ENCODE measurements around the gene RMC1. TPM values are rescaled to one million over a fixed set of nuclear protein-coding genes. Genes with fewer than 3 reads are reported as not detected.
A peak's percentile ranks its signal among the peaks of the same experiment; 100 is the strongest.
"Not testable (repeated sequence)": the region's sequence is repeated elsewhere in the genome, so short reads cannot be mapped to it uniquely, and the experiment has no call there.

Gene RMC1
- total and polyA plus RNA-seq, 2 donors from 2014 or later, result 25.9 to 40.4 TPM

DNA sequence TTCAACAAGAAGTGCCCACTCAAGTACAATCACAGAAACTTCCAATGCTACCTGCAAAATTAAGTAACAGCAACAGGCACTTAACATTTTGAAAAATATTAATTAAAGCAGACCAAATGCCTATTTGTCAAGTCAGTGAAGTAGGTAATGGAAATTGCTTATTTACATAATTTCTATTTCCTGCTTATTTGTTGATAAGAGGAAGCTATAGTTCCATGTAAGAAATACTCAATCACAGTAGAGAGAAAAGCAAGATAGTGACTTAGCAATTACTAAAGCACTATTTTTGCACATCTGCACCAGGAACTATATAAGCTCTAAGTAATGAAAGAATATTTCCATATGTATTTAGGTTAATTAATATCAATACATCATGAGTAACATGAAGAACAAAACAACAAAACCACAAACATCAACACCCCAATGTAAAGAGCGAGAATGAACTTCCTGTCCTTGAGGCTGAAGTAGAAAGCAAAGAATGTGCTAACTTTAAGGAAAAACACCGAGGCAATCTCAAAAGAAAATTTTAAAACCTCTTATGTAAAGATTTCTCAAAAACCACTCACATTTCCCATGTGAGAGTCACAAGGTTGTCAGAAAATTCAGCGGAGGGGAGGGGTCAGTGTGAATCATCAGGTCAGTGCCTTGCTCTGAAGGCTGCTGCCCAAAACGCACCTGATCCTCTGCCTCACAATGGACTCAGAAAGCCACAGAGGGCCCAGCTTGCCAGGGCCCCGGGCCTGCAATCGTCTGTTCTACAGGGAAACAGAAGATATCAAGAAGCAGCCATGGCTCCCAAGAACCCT is 70.5 kb downstream of the RMC1 start:
- Histone ChIP-seq H3K9me3 (ENCODE audit: control insufficient read depth in 2 of 3, insufficient read depth in 1 of 3, low read length in 3 of 3) (no peaks in the 10 kb centered on the region), H3K27ac (ENCODE audit: low read depth in 2 of 2, low read length in 2 of 2) (peak overlapping the region in 1 of 2 donors; percentile 69), H3K36me3 (ENCODE audit: control insufficient read depth in 2 of 3, insufficient read depth in 3 of 3, low read length in 3 of 3) (peaks cover 0 to 5% (median under 1%) of the 10 kb centered on the region in 3 donors), H3K4me1 (ENCODE audit: control insufficient read depth in 2 of 3, insufficient read depth in 2 of 3, low read depth in 1 of 3, low read length in 3 of 3) (peaks cover 0 to 6% (median 0%) of the 10 kb centered on the region in 3 donors), H3K27me3 (ENCODE audit: control insufficient read depth, insufficient read depth, low read length) (no peaks in the 10 kb centered on the region), H3K4me3 (ENCODE audit: low read length in 3 of 3) (no peak overlapping the region), H3K9ac (ENCODE audit: low read length in 3 of 3) (no peak overlapping the region)
- intact Hi-C loops (cut with DNase I), result no loop called here
- FAIRE-seq (no peak), DNase-seq (no peak)
- TF ChIP-seq, protein P1, sequence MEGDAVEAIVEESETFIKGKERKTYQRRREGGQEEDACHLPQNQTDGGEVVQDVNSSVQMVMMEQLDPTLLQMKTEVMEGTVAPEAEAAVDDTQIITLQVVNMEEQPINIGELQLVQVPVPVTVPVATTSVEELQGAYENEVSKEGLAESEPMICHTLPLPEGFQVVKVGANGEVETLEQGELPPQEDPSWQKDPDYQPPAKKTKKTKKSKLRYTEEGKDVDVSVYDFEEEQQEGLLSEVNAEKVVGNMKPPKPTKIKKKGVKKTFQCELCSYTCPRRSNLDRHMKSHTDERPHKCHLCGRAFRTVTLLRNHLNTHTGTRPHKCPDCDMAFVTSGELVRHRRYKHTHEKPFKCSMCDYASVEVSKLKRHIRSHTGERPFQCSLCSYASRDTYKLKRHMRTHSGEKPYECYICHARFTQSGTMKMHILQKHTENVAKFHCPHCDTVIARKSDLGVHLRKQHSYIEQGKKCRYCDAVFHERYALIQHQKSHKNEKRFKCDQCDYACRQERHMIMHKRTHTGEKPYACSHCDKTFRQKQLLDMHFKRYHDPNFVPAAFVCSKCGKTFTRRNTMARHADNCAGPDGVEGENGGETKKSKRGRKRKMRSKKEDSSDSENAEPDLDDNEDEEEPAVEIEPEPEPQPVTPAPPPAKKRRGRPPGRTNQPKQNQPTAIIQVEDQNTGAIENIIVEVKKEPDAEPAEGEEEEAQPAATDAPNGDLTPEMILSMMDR (IDR thresholded peaks at IDR 0.05; ENCODE audit: borderline replicate concordance, extremely low read depth, insufficient read depth), result no peak

DNA sequence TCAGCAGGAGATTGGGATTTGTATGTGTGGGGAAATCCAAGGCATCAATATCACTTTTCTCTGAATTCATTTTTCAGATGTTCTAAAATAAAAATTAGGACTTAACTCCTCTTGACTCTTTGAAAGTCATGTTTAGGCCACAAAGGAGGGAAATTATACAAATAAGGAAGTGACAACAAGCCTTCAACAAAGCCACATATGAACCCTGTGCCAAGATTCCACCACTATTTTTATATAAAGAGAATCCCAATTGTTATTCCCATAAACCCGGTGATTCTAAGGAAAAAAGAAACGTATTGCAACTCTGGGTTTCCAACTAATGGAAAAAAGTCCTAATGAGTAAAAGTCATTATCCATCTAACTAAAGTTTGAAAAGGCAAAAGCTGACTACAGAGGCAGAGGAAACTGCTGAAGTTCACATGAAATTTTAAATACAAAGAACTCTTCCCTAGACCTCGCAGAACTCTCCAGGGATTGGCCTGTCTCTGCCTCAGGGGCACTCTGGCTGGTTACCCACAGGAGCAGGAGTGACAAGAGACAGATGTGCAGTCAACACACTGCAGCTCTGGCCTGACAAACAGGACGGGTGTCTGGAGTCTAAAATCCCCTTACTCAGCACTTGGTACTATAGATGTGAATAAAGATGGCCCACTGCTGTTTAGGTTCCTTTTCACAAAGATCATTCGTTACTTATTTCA is 71.4 kb downstream of the RMC1 start:
- TF ChIP-seq, protein P1 (IDR thresholded peaks at IDR 0.05; ENCODE audit: borderline replicate concordance, extremely low read depth, insufficient read depth), result no peak
- intact Hi-C loops (cut with DNase I), result no loop called here
- FAIRE-seq, result no peak
- peak overlapping the region in 1 of 2 donors; percentile 69 for H3K27ac ChIP-seq (ENCODE audit: low read depth in 2 of 2, low read length in 2 of 2)
- H3K36me3 ChIP-seq (ENCODE audit: control insufficient read depth in 2 of 3, insufficient read depth in 3 of 3, low read length in 3 of 3), result peaks cover 0 to 4% (median 0%) of the 10 kb centered on the region in 3 donors
- H3K4me3 ChIP-seq (ENCODE audit: low read length in 3 of 3), result no peak overlapping the region
- peaks cover 0 to 6% (median 0%) of the 10 kb centered on the region in 3 donors for H3K4me1 ChIP-seq (ENCODE audit: control insufficient read depth in 2 of 3, insufficient read depth in 2 of 3, low read depth in 1 of 3, low read length in 3 of 3)
- no peaks in the 10 kb centered on the region for H3K9me3 ChIP-seq (ENCODE audit: control insufficient read depth in 2 of 3, insufficient read depth in 1 of 3, low read length in 3 of 3)
- no peak overlapping the region for H3K9ac ChIP-seq (ENCODE audit: low read length in 3 of 3)
- no peak for DNase-seq
- no peaks in the 10 kb centered on the region for H3K27me3 ChIP-seq (ENCODE audit: control insufficient read depth, insufficient read depth, low read length)

DNA sequence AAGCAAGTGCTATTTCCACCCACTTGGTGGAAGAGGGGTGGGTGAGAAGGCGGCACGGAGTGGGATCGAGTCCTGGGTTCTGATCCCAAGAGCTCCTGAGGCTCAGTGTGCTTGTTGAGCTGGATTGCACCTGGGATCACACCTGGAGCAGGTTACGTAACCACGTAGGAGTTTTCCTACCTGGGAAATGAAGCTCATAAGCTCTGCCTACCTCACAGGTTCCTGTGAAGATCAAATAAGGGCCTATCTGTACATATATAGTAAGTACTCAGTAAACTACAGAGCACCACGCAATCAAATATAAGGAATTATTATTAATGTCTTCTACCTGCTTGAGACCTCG is 72.0 kb downstream of the RMC1 start:
- TF ChIP-seq, protein P1 (IDR thresholded peaks at IDR 0.05; ENCODE audit: borderline replicate concordance, extremely low read depth, insufficient read depth), result no peak
- no peak overlapping the region for H3K4me3 ChIP-seq (ENCODE audit: low read length in 3 of 3)
- no peaks in the 10 kb centered on the region for H3K27me3 ChIP-seq (ENCODE audit: control insufficient read depth, insufficient read depth, low read length)
- H3K4me1 ChIP-seq (ENCODE audit: control insufficient read depth in 2 of 3, insufficient read depth in 2 of 3, low read depth in 1 of 3, low read length in 3 of 3), result peaks cover 0 to 6% (median 0%) of the 10 kb centered on the region in 3 donors
- no peaks in the 10 kb centered on the region for H3K9me3 ChIP-seq (ENCODE audit: control insufficient read depth in 2 of 3, insufficient read depth in 1 of 3, low read length in 3 of 3)
- no peak overlapping the region for H3K27ac ChIP-seq (ENCODE audit: low read depth in 2 of 2, low read length in 2 of 2)
- FAIRE-seq, result no peak
- DNase-seq, result no peak
- H3K9ac ChIP-seq (ENCODE audit: low read length in 3 of 3), result no peak overlapping the region
- H3K36me3 ChIP-seq (ENCODE audit: control insufficient read depth in 2 of 3, insufficient read depth in 3 of 3, low read length in 3 of 3), result peaks cover 0 to 3% (median 0%) of the 10 kb centered on the region in 3 donors
- intact Hi-C loops (cut with DNase I), result no loop called here

DNA sequence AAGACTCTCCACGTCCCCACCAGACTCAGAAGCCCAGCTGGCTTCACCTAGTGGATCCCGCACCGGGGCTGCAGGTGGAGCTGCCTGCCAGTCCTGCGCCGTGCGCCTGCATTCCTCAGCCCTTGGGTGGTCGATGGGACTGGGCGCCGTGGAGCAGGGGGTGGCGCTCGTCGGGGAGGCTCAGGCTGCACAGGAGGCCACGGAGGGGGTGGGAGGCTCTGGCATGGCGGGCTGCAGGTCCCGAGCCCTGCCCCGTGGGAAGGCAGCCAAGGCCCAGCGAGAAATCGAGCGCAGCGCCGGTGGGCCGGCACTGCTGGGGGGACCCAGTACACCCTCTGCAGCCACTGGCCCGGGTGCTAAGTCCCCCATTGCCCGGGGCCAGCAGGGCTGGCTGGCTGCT is 74.2 kb downstream of the RMC1 start:
- H3K27me3 ChIP-seq (ENCODE audit: control insufficient read depth, insufficient read depth, low read length); FAIRE-seq; H3K36me3 ChIP-seq (ENCODE audit: control insufficient read depth in 2 of 3, insufficient read depth in 3 of 3, low read length in 3 of 3); H3K9ac ChIP-seq (ENCODE audit: low read length in 3 of 3); H3K9me3 ChIP-seq (ENCODE audit: control insufficient read depth in 2 of 3, insufficient read depth in 1 of 3, low read length in 3 of 3); H3K4me3 ChIP-seq (ENCODE audit: low read length in 3 of 3); intact Hi-C loops (cut with DNase I); DNase-seq; H3K27ac ChIP-seq (ENCODE audit: low read depth in 2 of 2, low read length in 2 of 2): not testable (repeated sequence)
- H3K4me1 ChIP-seq (ENCODE audit: control insufficient read depth in 2 of 3, insufficient read depth in 2 of 3, low read depth in 1 of 3, low read length in 3 of 3), result peaks cover 0 to 10% (median 0%) of the 10 kb centered on the region in 3 donors

Measured in kidney (tissue), 14 donors.